GM18858 (cell line): ENCODE data around the gene MT2A.

ENCODE experiments used
- ATAC-seq: cut with Tn5 transposase; IDR thresholded peaks from one replicate; pipeline ENCODE4 v1.9.1; 2021; ENCODE audit not compliant: unreplicated experiment

The MT2A gene

DNA sequence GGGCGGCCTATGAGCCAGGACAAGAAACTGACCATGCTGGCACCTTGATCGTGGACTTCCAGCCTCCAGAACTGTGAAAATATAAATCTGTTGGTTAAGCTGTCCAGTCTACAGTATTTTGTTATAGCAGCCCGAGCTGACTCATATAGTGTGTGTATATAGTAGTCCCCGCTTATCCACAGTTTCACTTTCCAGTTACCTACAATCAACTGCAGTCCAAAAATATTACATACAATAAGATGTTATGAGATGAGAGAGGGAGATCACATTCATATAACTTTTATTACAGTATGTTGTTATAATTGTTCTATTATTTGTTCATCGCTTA, 14.1 kb upstream of the MT2A start:
- no peak for ATAC-seq

DNA sequence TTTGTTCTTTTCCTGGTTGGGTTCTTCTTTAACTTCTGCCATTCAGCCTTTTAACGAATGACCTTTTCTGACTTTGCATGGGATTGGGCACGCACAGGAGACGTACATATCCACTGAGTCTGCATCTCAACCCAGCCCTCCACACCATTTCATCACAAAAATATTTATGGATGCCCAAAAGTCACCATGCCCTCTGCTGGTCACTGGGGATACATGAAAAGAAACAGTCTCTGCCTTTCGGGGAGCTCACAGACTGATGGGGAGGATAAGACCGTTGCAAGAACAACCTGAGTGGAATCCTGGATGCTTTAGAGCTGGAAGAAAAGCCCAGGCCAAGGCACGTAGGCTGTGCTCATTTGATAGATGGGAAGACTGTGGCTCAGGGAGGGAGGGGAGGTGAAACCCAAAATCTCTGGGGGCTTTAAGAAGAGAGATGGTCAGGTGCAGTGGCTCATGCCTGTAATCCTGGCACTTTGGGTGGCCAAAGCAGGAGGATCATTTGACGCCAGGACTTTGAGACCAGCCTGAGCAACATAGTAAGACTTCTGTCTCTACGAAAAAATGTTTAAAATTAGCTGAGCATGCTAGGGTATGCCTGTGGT, 7.9 kb upstream of the MT2A start:
- no peak for ATAC-seq

DNA sequence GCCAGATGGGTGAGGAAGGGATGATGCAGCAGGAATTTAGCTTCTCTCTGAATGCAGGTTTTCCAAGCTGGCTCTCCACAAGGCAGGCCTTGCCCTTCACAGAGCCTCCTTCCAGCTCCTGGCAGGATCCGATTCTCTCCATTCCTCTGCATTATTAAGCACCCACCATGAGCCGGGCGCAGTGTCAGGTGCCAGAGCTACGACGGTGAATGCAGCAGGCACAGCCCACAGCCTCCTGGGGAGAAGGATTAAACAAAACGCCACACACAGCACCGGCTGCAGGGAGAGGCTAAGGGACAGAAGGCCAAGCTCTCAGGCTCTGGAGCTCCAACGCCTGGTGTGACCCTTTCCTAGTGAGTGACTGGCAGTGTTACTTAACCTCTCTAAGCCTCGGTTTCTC, 7.1 kb upstream of the MT2A start:
- ATAC-seq: no peak

DNA sequence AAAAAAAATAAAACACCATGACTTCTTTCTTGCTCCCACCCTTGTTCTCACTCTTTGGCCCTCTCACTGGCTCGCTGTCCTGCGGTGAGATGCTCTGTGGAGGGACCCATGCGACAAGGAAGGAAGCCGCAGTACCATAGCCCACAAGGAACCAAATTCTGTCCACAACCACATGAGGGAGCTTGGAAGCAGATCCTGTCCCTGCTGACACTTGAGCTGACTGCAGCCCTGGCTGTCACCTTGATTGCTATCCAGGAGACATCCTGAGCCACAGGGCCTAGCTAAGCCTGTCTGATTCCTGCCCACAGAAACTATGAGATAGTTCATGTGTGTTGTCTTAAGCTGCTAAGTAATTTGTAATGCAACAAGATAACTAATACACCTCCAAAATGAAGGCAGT, 4.8 kb upstream of the MT2A start:
- no peak for ATAC-seq

DNA sequence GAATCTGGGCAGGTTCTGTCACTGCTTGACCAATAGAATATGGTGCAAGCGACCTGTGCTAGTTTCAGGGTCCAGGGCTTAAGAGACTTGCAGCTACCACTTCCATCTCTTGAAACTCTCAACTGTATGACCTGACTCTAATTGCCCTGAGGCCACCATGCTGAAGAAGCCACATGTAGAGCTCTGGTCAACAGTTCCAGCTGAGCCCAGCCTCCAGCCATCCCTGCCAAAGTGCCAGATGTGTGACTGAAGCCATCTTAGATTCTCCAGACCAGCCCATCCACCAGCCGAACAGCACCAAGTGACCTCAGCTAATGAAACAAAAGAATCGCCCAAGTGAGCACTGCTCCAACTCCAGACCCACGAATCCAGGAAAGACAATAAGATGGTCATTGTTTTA, 3.4 kb upstream of the MT2A start:
- ATAC-seq: no peak

DNA sequence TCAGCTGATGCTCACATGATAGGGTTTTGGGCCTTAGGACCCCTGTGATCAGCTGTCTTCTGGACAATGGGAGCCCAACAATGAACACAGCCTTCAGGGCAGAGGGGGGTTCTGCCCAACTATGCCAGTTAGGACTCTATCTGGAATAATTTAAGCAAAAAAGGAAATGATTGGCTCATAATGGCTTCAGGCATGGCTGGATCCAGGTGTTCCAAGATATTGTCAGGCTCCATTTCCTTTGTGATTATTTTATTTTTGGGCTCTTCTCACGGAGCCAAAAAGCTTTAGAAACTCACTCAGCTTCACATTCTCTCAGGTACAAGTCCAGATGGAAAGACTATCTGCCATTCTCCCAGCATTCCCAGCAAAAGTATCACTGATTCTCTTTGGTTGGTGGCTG, 2.9 kb upstream of the MT2A start:
- no peak for ATAC-seq

DNA sequence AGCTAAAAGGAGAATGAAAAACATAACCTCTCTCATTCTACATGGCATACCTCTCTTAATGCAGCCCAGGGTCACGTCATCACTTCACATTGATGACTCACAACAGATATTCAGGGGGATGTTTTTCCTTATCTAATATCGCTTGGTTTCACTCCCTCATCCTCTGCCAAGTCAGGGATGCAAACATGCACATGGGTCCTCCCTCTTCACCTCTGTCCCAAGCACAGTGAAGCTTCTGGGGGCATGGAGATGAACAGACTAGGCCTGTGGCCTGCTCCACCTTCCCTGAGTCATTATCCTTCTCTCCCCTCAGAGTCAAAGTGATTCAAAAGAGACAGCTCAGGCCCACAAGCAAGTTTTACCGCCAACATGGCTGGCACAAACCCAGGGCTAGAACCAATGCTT, 2.3 kb upstream of the MT2A start:
- no peak for ATAC-seq

DNA sequence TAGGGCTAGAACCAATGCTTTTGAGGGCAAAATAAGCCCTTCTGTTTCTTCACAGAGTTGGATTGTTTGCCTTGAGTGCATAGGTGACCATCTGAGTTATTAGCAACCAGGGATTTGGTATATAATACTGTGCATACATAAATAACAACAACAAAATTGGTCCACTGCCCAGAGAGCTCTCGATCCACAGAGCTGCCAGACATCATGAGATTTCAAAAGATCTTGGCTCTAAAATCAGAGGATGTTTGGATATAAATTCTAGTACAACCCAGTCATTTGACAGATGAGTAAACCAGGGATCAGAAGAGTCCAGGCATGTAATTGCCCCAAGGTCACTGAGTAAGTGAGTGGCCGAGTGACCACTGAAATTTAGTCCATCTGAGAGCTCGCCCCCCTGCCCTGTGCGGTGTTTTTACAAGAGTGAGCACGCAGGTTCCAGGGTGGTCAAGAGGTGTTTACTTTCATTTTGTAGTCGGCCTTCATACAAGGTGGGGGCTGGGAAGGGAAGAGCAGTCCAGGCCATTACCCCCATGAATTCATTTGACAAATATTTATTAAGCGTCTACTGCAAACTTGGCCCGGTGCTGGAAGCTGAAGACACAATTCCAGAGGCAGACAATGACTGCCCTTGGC, 1.8 kb upstream of the MT2A start:
- ATAC-seq: no peak

DNA sequence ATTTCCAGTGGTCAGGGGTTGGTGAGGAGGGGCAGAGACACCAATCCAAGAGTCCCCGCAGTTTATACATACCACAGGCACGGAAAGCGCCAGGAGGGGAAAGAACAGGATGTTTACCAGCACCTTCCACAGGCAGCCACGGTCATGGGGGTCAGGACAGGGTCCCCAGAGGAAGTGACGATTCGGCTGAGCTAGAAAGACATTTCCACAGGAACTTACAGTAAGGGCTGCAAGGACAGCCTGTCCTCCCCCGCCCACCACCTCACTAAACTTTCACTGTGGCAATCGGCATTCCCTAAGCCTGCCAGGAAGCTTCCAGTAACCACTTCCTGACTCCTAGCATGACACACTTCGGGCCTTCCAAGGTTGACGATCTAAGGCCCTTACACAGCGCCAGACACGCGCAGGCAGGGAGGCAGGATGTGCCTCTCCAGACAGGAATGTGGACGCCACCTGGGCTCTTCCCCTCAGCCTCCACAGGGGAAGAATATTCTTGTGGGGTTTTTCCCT, 1.2 kb upstream of the MT2A start:
- ATAC-seq: no peak

DNA sequence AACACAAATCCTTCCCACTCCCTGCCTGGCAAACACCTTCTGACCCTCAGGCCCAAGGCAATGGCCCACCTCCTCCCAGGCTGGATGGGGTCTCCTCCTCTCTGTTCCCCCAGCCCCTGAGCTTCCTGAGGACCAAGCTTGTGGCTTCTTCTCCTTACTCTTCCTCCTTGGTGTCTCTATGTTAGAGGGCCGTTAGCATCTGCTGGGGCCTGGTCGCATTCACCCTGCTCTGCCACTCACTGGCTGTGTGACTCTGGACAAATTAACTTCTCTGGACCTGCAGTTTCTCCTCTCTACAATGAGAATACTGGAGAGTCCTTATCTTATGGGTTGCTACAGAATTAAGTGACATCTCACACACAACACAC, 725 bp upstream of the MT2A start:
- ATAC-seq: no peak

DNA sequence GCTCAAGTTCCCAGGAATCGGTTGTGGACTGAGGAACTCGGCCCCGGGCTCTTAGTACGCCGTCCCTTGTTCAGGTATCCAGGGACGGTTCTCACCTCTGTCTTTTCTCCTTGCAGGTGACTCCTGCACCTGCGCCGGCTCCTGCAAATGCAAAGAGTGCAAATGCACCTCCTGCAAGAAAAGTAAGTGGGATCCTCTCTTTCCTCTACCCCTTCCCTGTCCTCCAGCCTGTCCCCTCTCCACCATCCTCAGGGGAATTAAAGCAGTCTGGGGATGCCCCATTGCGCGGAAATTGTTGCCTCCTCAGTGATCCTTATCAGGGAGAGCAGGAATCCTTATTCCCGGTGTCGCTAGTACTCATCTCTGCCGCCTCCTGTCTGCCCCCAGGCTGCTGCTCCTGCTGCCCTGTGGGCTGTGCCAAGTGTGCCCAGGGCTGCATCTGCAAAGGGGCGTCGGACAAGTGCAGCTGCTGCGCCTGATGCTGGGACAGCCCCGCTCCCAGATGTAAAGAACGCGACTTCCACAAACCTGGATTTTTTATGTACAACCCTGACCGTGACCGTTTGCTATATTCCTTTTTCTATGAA, 585 bp downstream of the MT2A start:
- no peak for ATAC-seq

DNA sequence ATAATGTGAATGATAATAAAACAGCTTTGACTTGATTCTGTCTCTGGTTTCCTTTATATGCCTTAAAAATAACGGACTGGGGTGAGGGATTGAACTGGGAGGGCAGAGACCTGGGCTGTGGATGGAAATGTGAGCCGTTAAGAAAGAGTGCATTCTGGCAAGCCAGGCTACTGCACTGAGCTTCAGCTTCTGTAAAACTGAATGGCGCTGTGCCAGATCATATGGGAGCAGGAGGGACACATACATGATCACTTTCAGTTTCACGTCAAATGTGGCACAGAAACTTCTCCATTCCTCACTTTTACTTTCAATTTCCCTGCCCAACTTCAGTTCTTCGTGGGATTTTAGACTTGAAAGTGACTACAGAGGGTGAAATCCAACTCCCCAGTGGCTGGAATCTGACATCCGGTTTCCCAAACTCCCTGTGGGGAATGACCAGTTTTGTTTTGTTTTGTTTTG, 1.1 kb downstream of the MT2A start:
- peak; percentile 39 for ATAC-seq

DNA sequence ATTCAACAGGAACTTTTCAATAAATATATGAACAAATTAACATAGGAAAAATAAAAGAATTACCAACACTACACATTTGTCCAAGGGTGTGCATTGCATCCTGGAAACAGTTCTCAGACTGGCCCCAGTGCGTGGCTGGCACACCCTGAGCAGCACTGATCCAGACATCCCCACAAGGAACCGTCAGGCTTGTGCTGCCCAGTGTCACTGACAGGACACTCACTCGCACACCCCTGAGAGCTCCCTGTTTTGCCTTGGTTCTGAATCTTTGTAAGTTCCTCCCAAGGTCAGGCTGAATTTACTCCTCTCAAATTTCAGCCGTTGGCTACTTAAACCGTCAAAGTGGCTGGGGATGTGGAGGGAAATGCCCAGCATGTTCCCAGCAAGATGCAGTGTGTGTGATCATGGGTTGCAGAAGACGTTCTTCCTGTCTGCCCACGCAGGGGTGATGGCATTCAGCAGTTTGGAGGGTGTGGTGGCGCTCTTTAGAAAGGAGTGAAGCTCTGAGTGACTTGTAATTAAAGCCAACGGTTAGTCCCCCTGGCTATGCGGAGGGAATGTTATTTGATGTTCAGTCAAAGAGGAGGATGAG, 1.7 kb downstream of the MT2A start:
- ATAC-seq: no peak

DNA sequence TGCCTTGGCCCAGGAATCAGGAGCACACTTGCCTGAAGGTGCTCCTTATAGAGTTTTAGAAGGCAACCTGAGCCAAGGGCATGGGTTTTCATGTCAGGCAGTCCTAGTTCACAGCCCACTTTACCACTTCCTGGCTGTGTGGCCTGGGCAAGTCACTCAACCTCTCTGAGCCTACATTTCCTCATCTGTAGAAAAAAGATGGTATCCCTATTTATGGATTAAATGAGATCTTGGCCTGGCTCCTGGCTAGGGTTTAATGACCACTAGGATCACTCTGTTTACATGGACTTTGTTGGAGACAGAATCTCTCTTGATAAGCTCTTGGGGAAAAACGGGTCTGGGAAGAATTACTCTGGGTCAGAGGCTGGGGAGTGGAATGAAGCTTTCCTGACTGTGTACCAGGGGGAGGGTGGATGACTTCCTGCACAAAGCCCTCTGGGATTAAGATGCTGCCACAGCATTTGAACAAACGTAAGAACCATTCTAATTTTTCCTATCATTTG, 2.3 kb downstream of the MT2A start:
- no peak for ATAC-seq

DNA sequence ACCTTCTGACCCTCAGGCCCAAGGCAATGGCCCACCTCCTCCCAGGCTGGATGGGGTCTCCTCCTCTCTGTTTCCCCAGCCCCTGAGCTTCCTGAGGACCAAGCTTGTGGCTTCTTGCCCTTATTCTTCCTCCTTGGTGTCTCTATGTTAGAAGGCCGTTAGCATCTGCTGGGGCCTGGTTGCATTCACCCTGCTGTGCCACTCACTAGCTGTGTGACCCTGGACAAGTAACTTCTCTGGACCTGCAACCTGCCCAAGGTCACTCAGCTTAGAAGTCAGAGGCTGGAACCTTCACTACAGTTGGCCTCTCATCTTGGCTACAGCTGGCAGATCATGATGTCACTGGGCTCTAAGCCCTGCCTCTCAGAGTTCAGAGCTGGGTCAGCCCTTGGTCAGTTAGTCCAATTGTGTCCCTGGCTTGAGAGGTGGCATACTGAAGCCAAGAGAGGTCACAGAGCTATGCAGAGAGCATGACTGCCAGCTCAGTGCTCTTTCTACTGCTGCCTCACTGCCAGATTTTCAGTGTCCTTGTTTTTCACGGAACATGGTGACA, 3.0 kb downstream of the MT2A start:
- ATAC-seq: no peak

DNA sequence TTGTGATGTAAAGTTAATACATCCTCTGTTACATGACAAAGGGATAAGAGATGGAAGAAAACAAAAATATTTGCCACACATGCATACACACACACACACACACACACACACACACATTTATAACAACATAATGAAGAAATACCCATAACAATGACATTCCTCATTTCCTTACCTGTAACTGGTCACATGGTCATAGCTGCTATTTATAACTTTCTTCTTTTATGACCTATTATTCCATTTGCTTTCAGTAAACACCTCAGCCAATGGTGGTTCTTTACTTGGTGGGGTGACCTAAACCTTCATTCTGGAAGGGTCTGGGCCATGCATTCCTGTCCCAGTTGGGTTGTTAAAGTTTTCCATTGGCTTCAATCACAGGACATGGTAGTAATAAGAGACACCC, 5.3 kb downstream of the MT2A start:
- ATAC-seq: no peak

DNA sequence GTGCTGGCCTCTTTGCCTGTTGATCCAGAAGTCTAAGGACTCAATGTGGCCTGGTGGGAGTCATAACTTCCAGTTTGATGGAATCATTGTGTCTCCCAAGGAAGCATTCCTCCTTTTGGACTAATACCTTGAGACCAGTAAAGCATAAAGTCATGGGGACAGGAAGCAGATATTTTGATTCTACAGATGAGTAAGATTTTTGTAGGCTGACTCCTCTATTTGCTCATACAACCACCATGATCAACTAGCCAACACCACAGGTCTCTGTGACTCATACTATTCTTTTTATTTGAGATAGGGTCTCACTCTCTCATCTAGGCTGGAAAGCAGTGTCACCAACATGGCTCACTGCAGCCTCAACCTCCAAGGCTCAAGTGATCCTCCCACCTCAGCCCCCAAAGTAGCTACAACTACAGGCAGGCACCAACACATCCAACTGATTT, 6.2 kb downstream of the MT2A start:
- no peak for ATAC-seq

DNA sequence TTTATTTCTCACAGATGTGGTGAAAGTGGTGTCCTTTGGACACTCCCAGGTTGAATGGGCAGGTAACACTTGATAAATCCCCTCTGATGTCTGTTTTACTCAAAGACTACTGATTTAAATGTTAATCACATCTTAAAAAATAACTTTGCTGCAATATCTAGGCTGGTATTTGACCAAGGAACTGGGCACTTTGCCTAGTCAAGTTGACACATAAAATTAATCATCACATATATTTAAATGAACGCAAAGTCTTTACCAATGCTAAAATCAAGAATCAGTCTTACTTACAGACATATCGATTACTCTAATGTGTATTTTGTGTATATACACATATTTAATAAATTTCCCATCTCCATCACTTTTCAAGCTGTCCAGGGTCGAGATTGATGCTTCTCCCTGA, 7.0 kb downstream of the MT2A start:
- no peak for ATAC-seq

DNA sequence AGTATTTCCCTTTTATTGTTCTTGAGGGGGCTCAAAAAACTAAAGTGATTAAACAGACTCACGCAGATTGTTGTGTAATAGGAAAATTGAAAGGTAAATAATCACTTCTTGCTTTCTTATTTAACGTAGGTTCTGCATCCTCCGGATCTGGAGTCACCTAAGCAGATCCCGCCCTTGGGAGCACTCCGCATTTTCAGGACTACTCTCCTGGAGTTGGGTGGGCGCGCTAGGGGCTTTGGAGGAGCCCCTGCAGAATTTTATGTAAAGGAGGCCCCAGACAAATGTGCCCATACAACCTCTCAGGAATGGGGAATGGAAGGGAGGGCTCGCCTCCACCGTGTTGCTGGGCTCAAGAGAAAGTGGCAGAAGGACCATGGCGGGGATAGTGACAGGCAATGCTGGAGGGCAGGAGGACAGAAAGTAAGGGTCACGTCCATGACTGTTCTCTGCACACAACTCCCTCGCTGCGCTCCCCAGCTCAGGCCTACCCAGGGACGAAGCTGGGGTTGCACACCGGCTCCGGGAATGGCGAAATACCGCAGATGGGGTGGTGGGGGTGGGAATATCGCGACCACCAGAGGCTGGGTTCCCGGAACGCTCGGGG, 8.3 kb downstream of the MT2A start:
- ATAC-seq: no peak

DNA sequence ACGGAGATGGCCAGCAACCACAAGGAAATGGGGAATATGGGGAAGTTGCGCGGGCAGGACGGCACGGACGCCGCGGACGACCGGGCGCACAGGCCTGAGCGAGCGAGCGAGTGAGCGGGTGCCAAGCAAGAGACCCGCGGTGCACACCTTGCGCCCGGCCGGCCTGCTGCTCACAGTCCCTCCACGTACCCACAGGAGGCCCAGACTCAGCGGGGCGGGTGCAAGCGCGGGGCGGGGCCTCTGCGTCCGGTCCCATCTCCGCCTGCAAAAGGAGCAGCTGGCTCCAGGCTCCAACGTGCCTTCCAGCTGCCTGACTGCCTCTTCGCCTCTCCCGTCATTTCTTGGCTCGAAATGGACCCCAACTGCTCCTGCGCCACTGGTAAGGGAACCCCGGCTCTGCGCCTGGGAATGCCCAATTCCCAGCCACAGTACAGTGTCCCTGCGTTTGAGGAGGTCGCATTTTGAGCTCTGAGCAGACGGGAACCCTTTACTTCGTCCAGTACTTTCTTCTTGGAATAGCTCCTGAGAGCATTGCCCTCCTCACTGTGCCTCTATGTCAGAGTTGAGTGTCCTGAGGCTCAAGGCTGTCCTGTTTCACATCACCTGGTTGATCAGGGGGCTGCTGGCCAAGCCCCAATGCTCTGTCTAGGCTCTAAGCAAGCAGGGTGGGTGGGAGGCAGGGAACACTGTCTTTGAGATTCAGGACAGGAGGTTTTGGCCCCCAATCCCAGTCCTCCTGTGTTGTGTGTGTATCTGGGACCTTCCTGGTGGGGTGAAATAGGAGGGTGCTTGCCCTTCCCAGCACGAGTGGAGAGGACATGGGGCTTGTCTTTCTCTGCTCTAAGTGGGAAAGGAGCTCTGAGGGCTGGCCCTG, 9.1 kb downstream of the MT2A start:
- ATAC-seq: no peak
